Endothelial cell of umbilical vein (primary cell): Measurements from ENCODE around the gene MAGI1. TPM values are rescaled to one million over a fixed set of nuclear protein-coding genes. Genes with fewer than 3 reads are reported as not detected.

ENCODE experiments used
- BruUV-seq: library from RNA; stranded (reverse); fragments of 400-500 nt; replicated peaks from 2 replicates; lab custom pipeline; 2021; lab: Mats Ljungman, UMichigan
- CTCF ChIA-PET: fragments of 300-600, 350-600 bp; sonication (Branson Sonifier 250); formaldehyde crosslinking; loops from one replicate; lab custom pipeline; 2021; ENCODE audit warnings: antibody characterized with exemption, inconsistent platforms; lab: Charles Lee
- POLR2A ChIA-PET: fragments of 300-600, 350-600 bp; sonication (Branson Sonifier 250); formaldehyde crosslinking; loops from one replicate; lab custom pipeline; 2021; ENCODE audit warnings: antibody characterized with exemption, inconsistent platforms; lab: Charles Lee
- DNase-seq: peaks from one replicate; pipeline ENCODE4 v3.0.0-alpha.2; 2011; ENCODE audit warnings: low read depth, low spot score
- FAIRE-seq: peaks from 2 replicates; lab custom pipeline; 2011; peaks lifted over from hg19 to GRCh38; lab: Jason Lieb, UNC
- H2AFZ ChIP-seq: 2 replicates; pipeline ENCODE4 v1.6.0; 2012; ENCODE audit warnings: low read depth, low read length, control low read depth, inconsistent platforms
- H3K27ac ChIP-seq: 2 replicates; pipeline ENCODE4 v1.5.1; 2011; ENCODE audit warnings: low read depth, mild to moderate bottlenecking, control low read depth, low read length, moderate library complexity; ENCODE audit not compliant: insufficient read depth
- H3K27me3 ChIP-seq, 2 experiments: 2 replicates each; pipeline versions ENCODE4 v1.6.0 to v1.6.1; 2011; ENCODE audit warnings: low read length in 2 of 2, mixed read lengths in 1 of 2; ENCODE audit not compliant: control insufficient read depth in 2 of 2, insufficient read depth in 2 of 2
- H3K36me3 ChIP-seq, 2 experiments: 2 replicates in 1 of 2; 3 replicates in 1 of 2; pipeline ENCODE4 v1.5.1; 2011; ENCODE audit warnings: low read length in 2 of 2, mild to moderate bottlenecking in 1 of 2, moderate library complexity in 1 of 2; ENCODE audit not compliant: control insufficient read depth in 2 of 2, insufficient read depth in 2 of 2; ENCODE audit errors: extremely low read depth in 1 of 2
- H3K4me1 ChIP-seq: 3 replicates; pipeline ENCODE4 v1.5.1; 2011; ENCODE audit warnings: mild to moderate bottlenecking, low read length; ENCODE audit not compliant: control insufficient read depth, insufficient read depth; ENCODE audit errors: extremely low read depth
- H3K4me2 ChIP-seq: 2 replicates; pipeline ENCODE4 v1.6.1; 2011; ENCODE audit warnings: low read length, control low read depth, mixed read lengths; ENCODE audit not compliant: insufficient read depth
- H3K4me3 ChIP-seq, 3 experiments: fragments of 200-600 bp in 1 of 3; sonication (generic), shearing (Covaris generic) in 1 of 3; replicated peaks in 1 of 3; 2 replicates each; pipeline ENCODE4 v1.5.1; 2011 to 2016; ENCODE audit warnings: control low read depth in 3 of 3, low read length in 3 of 3, mild to moderate bottlenecking in 2 of 3, inconsistent platforms in 1 of 3, low read depth in 1 of 3, moderate library complexity in 1 of 3; ENCODE audit not compliant: insufficient read depth in 1 of 3
- H3K79me2 ChIP-seq: 2 replicates; pipeline ENCODE4 v1.6.0; 2012; ENCODE audit warnings: low read length, inconsistent platforms; ENCODE audit not compliant: control insufficient read depth, insufficient read depth
- H3K9ac ChIP-seq: replicated peaks from 2 replicates; pipeline ENCODE3; 2011; ENCODE audit warnings: low read length, control low read depth; ENCODE audit not compliant: insufficient read depth; ENCODE audit errors: extremely low read depth
- H3K9me1 ChIP-seq: replicated peaks from 3 replicates; pipeline ENCODE4 v1.6.0; 2011; ENCODE audit warnings: mild to moderate bottlenecking, low read length; ENCODE audit not compliant: control insufficient read depth, insufficient read depth; ENCODE audit errors: extremely low read depth
- H3K9me3 ChIP-seq: replicated peaks from 2 replicates; pipeline ENCODE4 v1.5.1; 2012; ENCODE audit warnings: low read length, inconsistent platforms; ENCODE audit not compliant: control insufficient read depth, insufficient read depth
- H4K20me1 ChIP-seq: replicated peaks from 2 replicates; pipeline ENCODE3; 2011; ENCODE audit warnings: mild to moderate bottlenecking, low read length; ENCODE audit not compliant: control insufficient read depth, insufficient read depth; ENCODE audit errors: extremely low read depth
- EZH2 ChIP-seq: IDR thresholded peaks from 2 replicates; pipeline ENCODE4 v1.6.1; 2012; ENCODE audit warnings: borderline replicate concordance, low read depth, mild to moderate bottlenecking, moderate library complexity, low read length, inconsistent platforms; ENCODE audit not compliant: severe bottlenecking
- FOS ChIP-seq: IDR thresholded peaks from 2 replicates; pipeline ENCODE4 v1.6.1; 2011; ENCODE audit warnings: mild to moderate bottlenecking, low read length, moderate library complexity, borderline replicate concordance; ENCODE audit not compliant: insufficient read depth
- GATA2 ChIP-seq: IDR thresholded peaks from 2 replicates; pipeline ENCODE4 v1.7.0; 2011; ENCODE audit warnings: low read depth, mild to moderate bottlenecking, moderate library complexity, mixed read lengths, low read length; ENCODE audit not compliant: insufficient read length, insufficient read depth
- JUN ChIP-seq: IDR thresholded peaks from 2 replicates; pipeline ENCODE4 v1.6.1; 2011; ENCODE audit warnings: borderline replicate concordance, low read depth; ENCODE audit not compliant: insufficient read length, insufficient read depth
- MYC ChIP-seq: IDR thresholded peaks from one replicate; pipeline ENCODE4 v1.6.1; 2011; ENCODE audit warnings: mild to moderate bottlenecking, low read depth, low read length
- POLR2A ChIP-seq: IDR thresholded peaks from 2 replicates; pipeline ENCODE4 v1.6.1; 2012; ENCODE audit warnings: low read depth, mild to moderate bottlenecking, control low read depth, low read length
- dilution Hi-C: fragments of 300-500 bp; cut with MboI; formaldehyde crosslinking; loops from one replicate; pipeline ENCODE4 v1.15.0; 2019; ENCODE audit warnings: low sequenced_read_pairs; ENCODE audit not compliant: extremely low pct_ligation_motif_present
- intact Hi-C: fragments of 100-400 bp; cut with micrococcal nuclease; formaldehyde crosslinking; loops from one replicate; pipeline ENCODE4 v1.10.0; 2022
- polyA plus RNA-seq, 4 experiments: library from polyadenylated mRNA; depleted of rRNA in 3 of 4; stranded (reverse) in 3 of 4; unstranded in 1 of 4; fragments of >200 nt; gene quantifications; 2 replicates each; pipeline versions ENCODE4 v1.2.1 to v1.2.3, GENCODE V29; 2011 to 2012; ENCODE audit warnings: missing spikeins in 1 of 4
- total RNA-seq: library from RNA; stranded (reverse); gene quantifications from 2 replicates; pipeline ENCODE4 v1.2.3, GENCODE V29; 2021
- TF ChIP-seq, protein P1 (sequence below), 2 donors: IDR thresholded peaks; 1 replicate in 1 of 2; 2 replicates in 1 of 2; pipeline ENCODE4 v1.5.1; 2011; ENCODE audit warnings: low read length in 2 of 2, mild to moderate bottlenecking in 2 of 2, moderate library complexity in 2 of 2, control low read depth in 1 of 2, inconsistent platforms in 1 of 2, low read depth in 1 of 2; ENCODE audit not compliant: insufficient read depth in 1 of 2; ENCODE audit errors: extremely low read depth in 1 of 2
- TF ChIP-seq, protein P2 (sequence below): IDR thresholded peaks from 2 replicates; pipeline ENCODE4 v1.6.1; 2011; ENCODE audit not compliant: insufficient read depth, insufficient read length

The MAGI1 gene
- total and polyA plus RNA-seq, 2 donors (not counting 3 experiments of a cell fraction or from before 2014, with no cell fraction given), result 10.1 to 47.9 TPM

DNA sequence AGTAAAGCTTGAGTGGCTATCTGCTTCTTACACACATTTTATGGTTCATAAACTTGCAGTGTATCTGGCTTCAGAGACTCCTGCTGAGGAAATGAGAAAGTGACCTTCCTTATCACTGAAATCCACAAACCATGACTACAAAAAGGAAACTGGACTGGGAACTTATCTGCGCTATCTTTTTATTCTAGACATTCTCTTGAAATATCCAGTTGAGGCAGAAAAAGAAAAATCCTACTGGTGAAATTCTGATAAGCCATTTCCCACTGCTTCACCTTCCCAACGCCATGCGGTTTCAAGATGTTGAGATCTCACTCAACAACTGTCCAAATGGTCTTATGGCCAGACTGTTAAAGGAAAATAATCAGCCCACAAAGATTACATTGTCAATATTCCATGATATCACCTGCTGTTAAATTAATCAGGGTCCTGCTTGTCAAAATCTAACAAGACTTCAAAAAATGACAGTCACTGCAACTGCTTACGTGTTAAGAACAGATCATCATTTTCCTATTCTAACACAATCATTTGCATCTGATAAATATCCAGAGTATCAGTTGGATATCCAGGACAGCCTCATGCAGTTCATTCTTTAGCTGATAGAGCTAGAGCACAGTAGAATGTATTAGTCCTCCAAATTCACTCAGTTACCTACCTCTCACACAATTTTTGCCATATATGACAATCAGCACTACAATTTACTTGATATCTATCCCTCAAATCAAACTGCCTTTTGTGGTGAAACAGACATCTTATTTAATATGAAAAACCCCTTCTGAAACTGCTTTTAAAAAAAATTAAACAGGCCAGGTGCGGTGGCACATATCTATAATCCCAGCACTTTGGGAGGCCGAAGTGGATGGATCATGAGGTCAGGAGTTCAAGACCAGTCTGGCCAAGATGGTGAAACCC, 538.1 kb downstream of the MAGI1 start:
- Histone ChIP-seq H2AFZ (no peak overlapping the region), H3K36me3 (no peaks in the 10 kb centered on the region), H3K9me1 (no peaks in the 10 kb centered on the region), H3K27ac (no peak overlapping the region), H3K9me3 (no peaks in the 10 kb centered on the region), H3K4me1 (no peaks in the 10 kb centered on the region), H3K4me3 (no peak overlapping the region), H3K4me2 (no peak overlapping the region), H3K9ac (no peak overlapping the region), H3K27me3 (peaks cover 0 to 2% of the 10 kb centered on the region in 2 experiments), H4K20me1 (no peaks in the 10 kb centered on the region), H3K79me2 (no peaks in the 10 kb centered on the region)
- POLR2A ChIA-PET, result no interaction called here
- no TSS peak for BruUV-seq
- intact Hi-C loops, result no loop called here
- dilution Hi-C loops, result no loop called here
- CTCF ChIA-PET, result no interaction called here
- TF ChIP-seq MYC (no peak), GATA2 (peak; percentile 59)
- FAIRE-seq (no peak), DNase-seq (peak; percentile 61)

DNA sequence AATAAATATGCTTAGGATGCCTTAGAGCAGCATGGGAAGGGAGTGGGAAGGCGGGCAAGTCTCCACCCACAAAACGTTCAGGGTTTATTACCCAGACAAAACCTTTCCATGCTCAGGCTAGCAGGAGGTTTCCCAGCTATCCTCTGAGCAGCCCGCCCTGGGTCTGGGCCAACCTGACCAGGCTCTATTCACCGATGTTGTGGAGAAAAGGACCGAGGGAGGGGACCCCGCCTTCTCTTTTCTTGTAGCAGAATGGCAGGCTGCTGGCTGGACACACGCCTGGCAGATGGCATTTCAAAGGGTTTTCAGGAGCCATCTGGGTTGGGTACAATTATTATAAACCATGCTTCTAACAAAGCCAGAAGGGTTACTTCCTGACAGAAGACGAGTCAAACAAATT, 540.9 kb downstream of the MAGI1 start:
- intact Hi-C loops (no loop called here), dilution Hi-C loops (no loop called here)
- Histone ChIP-seq H3K27ac (no peak overlapping the region), H3K4me1 (no peaks in the 10 kb centered on the region), H3K9me1 (no peaks in the 10 kb centered on the region), H4K20me1 (no peaks in the 10 kb centered on the region), H2AFZ (no peak overlapping the region), H3K79me2 (no peaks in the 10 kb centered on the region), H3K9me3 (no peaks in the 10 kb centered on the region), H3K4me3 (no peak overlapping the region), H3K27me3 (no peaks in the 10 kb centered on the region), H3K9ac (no peak overlapping the region), H3K4me2 (no peak overlapping the region), H3K36me3 (no peaks in the 10 kb centered on the region)
- FAIRE-seq, result no peak
- no TSS peak for BruUV-seq
- TF ChIP-seq, protein P1, sequence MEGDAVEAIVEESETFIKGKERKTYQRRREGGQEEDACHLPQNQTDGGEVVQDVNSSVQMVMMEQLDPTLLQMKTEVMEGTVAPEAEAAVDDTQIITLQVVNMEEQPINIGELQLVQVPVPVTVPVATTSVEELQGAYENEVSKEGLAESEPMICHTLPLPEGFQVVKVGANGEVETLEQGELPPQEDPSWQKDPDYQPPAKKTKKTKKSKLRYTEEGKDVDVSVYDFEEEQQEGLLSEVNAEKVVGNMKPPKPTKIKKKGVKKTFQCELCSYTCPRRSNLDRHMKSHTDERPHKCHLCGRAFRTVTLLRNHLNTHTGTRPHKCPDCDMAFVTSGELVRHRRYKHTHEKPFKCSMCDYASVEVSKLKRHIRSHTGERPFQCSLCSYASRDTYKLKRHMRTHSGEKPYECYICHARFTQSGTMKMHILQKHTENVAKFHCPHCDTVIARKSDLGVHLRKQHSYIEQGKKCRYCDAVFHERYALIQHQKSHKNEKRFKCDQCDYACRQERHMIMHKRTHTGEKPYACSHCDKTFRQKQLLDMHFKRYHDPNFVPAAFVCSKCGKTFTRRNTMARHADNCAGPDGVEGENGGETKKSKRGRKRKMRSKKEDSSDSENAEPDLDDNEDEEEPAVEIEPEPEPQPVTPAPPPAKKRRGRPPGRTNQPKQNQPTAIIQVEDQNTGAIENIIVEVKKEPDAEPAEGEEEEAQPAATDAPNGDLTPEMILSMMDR (IDR thresholded peaks at IDR 0.05; ENCODE audit: extremely low read depth in 1 of 2, insufficient read depth in 1 of 2, low read depth in 1 of 2, low read length in 2 of 2), result no peak
- TF ChIP-seq POLR2A, result no peak
- no peak for TF ChIP-seq JUN
- no peak for TF ChIP-seq EZH2
- TF ChIP-seq, protein P2, sequence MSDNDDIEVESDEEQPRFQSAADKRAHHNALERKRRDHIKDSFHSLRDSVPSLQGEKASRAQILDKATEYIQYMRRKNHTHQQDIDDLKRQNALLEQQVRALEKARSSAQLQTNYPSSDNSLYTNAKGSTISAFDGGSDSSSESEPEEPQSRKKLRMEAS, result no peak
- TF ChIP-seq FOS, result no peak
- TF ChIP-seq GATA2, result no peak
- no peak for TF ChIP-seq MYC
- ChIA-PET CTCF (interaction anchor here (1.2 to 1.3 kb wide), 2 partner anchors 175 to 234 kb away, joined by 3 read pairs; no protein-coding TSS in a partner anchor), POLR2A (no interaction called here)
- no peak for DNase-seq
